Liver (tissue), 9 donors: ENCODE data around the gene PKD1. TPM values are rescaled to one million over a fixed set of nuclear protein-coding genes. Genes with fewer than 3 reads are reported as not detected.

ENCODE experiments used
- DNase-seq: peaks from one replicate; pipeline ENCODE4 v3.0.0-alpha.2; 2017; ENCODE audit warnings: low spot score
- H3K27ac ChIP-seq, 2 donors: one replicate each; pipeline ENCODE4 v1.7.0; 2013; ENCODE audit warnings: inconsistent platforms in 2 of 2, low read length in 2 of 2, control low read depth in 1 of 2, low read depth in 1 of 2, mild to moderate bottlenecking in 1 of 2
- H3K27me3 ChIP-seq, 4 donors: one replicate each; pipeline versions ENCODE4 v1.6.1 to v1.7.0; 2013; ENCODE audit warnings: low read length in 3 of 4, inconsistent platforms in 1 of 4, mild to moderate bottlenecking in 1 of 4, moderate library complexity in 1 of 4; ENCODE audit not compliant: control insufficient read depth in 4 of 4, insufficient read depth in 4 of 4
- H3K36me3 ChIP-seq, 4 donors: one replicate each; pipeline versions ENCODE4 v1.6.1 to v1.7.0; 2013; ENCODE audit warnings: low read length in 3 of 4, mild to moderate bottlenecking in 3 of 4, low read depth in 1 of 4, moderate library complexity in 1 of 4; ENCODE audit not compliant: control insufficient read depth in 4 of 4, insufficient read depth in 3 of 4
- H3K4me1 ChIP-seq, 4 donors: one replicate each; pipeline versions ENCODE4 v1.6.1 to v1.7.0; 2013; ENCODE audit warnings: low read length in 3 of 4, mild to moderate bottlenecking in 3 of 4, moderate library complexity in 1 of 4; ENCODE audit not compliant: control insufficient read depth in 4 of 4, insufficient read depth in 4 of 4
- H3K4me3 ChIP-seq, 3 donors: one replicate each; pipeline versions ENCODE4 v1.6.1 to v1.7.0; 2013; ENCODE audit warnings: low read length in 3 of 3, control low read depth in 1 of 3, low read depth in 1 of 3, mild to moderate bottlenecking in 1 of 3
- H3K9ac ChIP-seq, 2 donors: one replicate each; pipeline ENCODE4 v1.7.0; 2013; ENCODE audit warnings: low read length in 2 of 2, mild to moderate bottlenecking in 2 of 2, moderate library complexity in 2 of 2, control low read depth in 1 of 2, low read depth in 1 of 2
- H3K9me3 ChIP-seq, 4 donors: one replicate each; pipeline versions ENCODE4 v1.6.1 to v1.7.0; 2013; ENCODE audit warnings: low read length in 3 of 4; ENCODE audit not compliant: control insufficient read depth in 4 of 4
- EGR1 ChIP-seq, 2 donors: IDR thresholded peaks; 2 replicates each; pipeline ENCODE4 v1.6.1; 2016 to 2018; ENCODE audit warnings: antibody characterized with exemption in 2 of 2, low read depth in 2 of 2
- FOXA1 ChIP-seq: IDR thresholded peaks from 2 replicates; pipeline ENCODE4 v1.6.1; 2016; ENCODE audit warnings: antibody characterized with exemption
- FOXA2 ChIP-seq: IDR thresholded peaks from 2 replicates; pipeline ENCODE4 v1.6.1; 2016; ENCODE audit warnings: antibody characterized with exemption
- GABPA ChIP-seq, 2 donors: IDR thresholded peaks in 1 of 2; conservative IDR thresholded peaks in 1 of 2; 2 replicates each; pipeline ENCODE4 v1.6.1; 2016; ENCODE audit warnings: antibody characterized with exemption in 2 of 2, mild to moderate bottlenecking in 1 of 2, moderate library complexity in 1 of 2
- HNF4A ChIP-seq, 2 donors: conservative IDR thresholded peaks; 2 replicates each; pipeline ENCODE4 v1.6.1; 2016; ENCODE audit warnings: antibody characterized with exemption in 2 of 2, mild to moderate bottlenecking in 2 of 2
- HNF4G ChIP-seq: IDR thresholded peaks from 2 replicates; pipeline ENCODE4 v1.6.1; 2016; ENCODE audit warnings: antibody characterized with exemption
- JUND ChIP-seq, 2 donors: IDR thresholded peaks; 2 replicates each; pipeline ENCODE4 v1.6.1; 2016; ENCODE audit warnings: antibody characterized with exemption in 2 of 2
- NR2F2 ChIP-seq: IDR thresholded peaks from 2 replicates; pipeline ENCODE4 v1.6.1; 2016; ENCODE audit warnings: antibody characterized with exemption
- RAD21 ChIP-seq, 2 donors: IDR thresholded peaks; 2 replicates each; pipeline ENCODE4 v1.6.1; 2016; ENCODE audit warnings: antibody characterized with exemption in 2 of 2, mild to moderate bottlenecking in 2 of 2
- REST ChIP-seq: IDR thresholded peaks from 2 replicates; pipeline ENCODE4 v1.6.1; 2016; ENCODE audit warnings: antibody characterized with exemption, mild to moderate bottlenecking
- RXRA ChIP-seq, 2 donors: IDR thresholded peaks; 2 replicates each; pipeline ENCODE4 v1.6.1; 2017 to 2018; ENCODE audit warnings: antibody characterized with exemption in 2 of 2, mild to moderate bottlenecking in 1 of 2
- SP1 ChIP-seq: IDR thresholded peaks from 2 replicates; pipeline ENCODE4 v1.6.1; 2018; ENCODE audit warnings: antibody characterized with exemption, mild to moderate bottlenecking
- TAF1 ChIP-seq: conservative IDR thresholded peaks from 2 replicates; pipeline ENCODE4 v1.6.1; 2016; ENCODE audit warnings: antibody characterized with exemption, mild to moderate bottlenecking
- WGBS: extraction: QIAGEN DNeasy Blood & Tissue Kit; methylation state at CpG from one replicate; pipeline ENCODE4 v1.1.7; 2013; 5-methylcytosine and 5-hydroxymethylcytosine counted together
- polyA plus RNA-seq, 2 donors: library from polyadenylated mRNA; stranded (reverse) in 1 of 2; unstranded in 1 of 2; fragments of 200-250 nt in 1 of 2; fragments of >200 nt in 1 of 2; fragmentation: Nextera tagmentation in 1 of 2; extraction: Ambion mirVana in 1 of 2; gene quantifications; one replicate each; pipeline versions ENCODE4 v1.2.1 to v1.2.3, GENCODE V29; 2013 to 2015
- total RNA-seq, 2 donors: library from RNA; depleted of rRNA; stranded (reverse); fragments of >200 nt; gene quantifications; one replicate each; pipeline ENCODE4 v1.2.3, GENCODE V29; 2014
- TF ChIP-seq, protein P1 (sequence below): fragments of 150-350 bp; IDR thresholded peaks from 2 replicates; pipeline ENCODE4 v1.5.1; 2017; ENCODE audit warnings: improper control_type of control experiment, low read depth, low read length; ENCODE audit not compliant: missing input control
- TF ChIP-seq, protein P2 (sequence below): IDR thresholded peaks from 2 replicates; pipeline ENCODE4 v1.6.1; 2016; ENCODE audit warnings: antibody characterized with exemption
- donor health status: healthy.
- donor health status: healthy.
- donor health status: healthy.
- donor health status: healthy.
- donor health status: healthy.

PKD1 gene
- total and polyA plus RNA-seq, 4 donors: 8.0 to 58.4 (median 25.6) TPM

- TF ChIP-seq EGR1 (IDR thresholded peaks at IDR 0.05; ENCODE audit: low read depth in 2 of 2): no peak
- no peak for TF ChIP-seq HNF4G
- TF ChIP-seq RXRA (IDR thresholded peaks at IDR 0.05): no peak
- TF ChIP-seq SP1: no peak
- Histone ChIP-seq H3K36me3 (peaks cover 9 to 57% (median 20%) of the 10 kb centered on the region in 4 donors), H3K9me3 (no peaks in the 10 kb centered on the region), H3K27ac (no peak overlapping the region), H3K9ac (no peak overlapping the region), H3K4me3 (no peak overlapping the region), H3K4me1 (peaks cover 0 to 7% (median 4%) of the 10 kb centered on the region in 4 donors), H3K27me3 (no peaks in the 10 kb centered on the region)
- WGBS: 95% methylated on average over 18 of the region's 18 CpGs
- DNase-seq: no peak
Observed at GRCh38 chr16:2061023-2061422, 74.7 kb downstream of the PKD1 start.

- peaks cover 6 to 50% (median 15%) of the 10 kb centered on the region in 4 donors for H3K36me3 ChIP-seq
- H3K27me3 ChIP-seq: no peaks in the 10 kb centered on the region
- WGBS: 93% methylated on average over 17 of the region's 17 CpGs
- H3K4me1 ChIP-seq: peaks cover 2 to 10% (median 6%) of the 10 kb centered on the region in 4 donors
- TF ChIP-seq FOXA1 (no peak), HNF4A (conservative IDR thresholded peaks at IDR 0.05) (no peak), FOXA2 (no peak), NR2F2 (no peak), TAF1 (no peak), HNF4G (no peak), JUND (IDR thresholded peaks at IDR 0.05) (no peak)
- TF ChIP-seq, protein P1, sequence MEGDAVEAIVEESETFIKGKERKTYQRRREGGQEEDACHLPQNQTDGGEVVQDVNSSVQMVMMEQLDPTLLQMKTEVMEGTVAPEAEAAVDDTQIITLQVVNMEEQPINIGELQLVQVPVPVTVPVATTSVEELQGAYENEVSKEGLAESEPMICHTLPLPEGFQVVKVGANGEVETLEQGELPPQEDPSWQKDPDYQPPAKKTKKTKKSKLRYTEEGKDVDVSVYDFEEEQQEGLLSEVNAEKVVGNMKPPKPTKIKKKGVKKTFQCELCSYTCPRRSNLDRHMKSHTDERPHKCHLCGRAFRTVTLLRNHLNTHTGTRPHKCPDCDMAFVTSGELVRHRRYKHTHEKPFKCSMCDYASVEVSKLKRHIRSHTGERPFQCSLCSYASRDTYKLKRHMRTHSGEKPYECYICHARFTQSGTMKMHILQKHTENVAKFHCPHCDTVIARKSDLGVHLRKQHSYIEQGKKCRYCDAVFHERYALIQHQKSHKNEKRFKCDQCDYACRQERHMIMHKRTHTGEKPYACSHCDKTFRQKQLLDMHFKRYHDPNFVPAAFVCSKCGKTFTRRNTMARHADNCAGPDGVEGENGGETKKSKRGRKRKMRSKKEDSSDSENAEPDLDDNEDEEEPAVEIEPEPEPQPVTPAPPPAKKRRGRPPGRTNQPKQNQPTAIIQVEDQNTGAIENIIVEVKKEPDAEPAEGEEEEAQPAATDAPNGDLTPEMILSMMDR: no peak
- TF ChIP-seq, protein P2, sequence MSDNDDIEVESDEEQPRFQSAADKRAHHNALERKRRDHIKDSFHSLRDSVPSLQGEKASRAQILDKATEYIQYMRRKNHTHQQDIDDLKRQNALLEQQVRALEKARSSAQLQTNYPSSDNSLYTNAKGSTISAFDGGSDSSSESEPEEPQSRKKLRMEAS: no peak
- no peak overlapping the region for H3K4me3 ChIP-seq
- H3K9ac ChIP-seq: no peak overlapping the region
- H3K9me3 ChIP-seq: no peaks in the 10 kb centered on the region
- no peak overlapping the region for H3K27ac ChIP-seq
- no peak for DNase-seq
Observed at GRCh38 chr16:2060346-2060745, 75.4 kb downstream of the PKD1 start.

DNA sequence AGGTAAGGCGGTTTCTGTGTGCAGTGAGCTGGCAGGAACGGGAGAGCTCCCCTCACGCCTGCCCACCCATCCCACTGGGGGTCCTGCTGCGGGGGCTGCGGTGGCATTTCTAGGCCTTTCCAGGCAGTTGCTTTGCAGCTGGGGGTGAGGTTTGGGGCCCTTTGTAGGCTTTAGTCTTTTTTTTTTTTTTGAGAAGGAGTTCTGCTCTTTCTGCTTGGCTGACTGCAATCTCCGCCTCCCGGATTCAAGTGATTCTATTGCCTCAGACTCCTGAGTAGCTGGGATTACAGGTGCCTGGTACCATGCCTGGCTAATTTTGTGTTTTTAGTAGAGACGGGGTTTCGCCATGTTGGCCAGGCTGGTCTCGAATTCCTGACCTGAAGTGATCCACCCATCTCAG is 76.8 kb downstream of the PKD1 start:
- TF ChIP-seq HNF4A (conservative IDR thresholded peaks at IDR 0.05): no peak
- no peak overlapping the region for H3K9ac ChIP-seq
- WGBS: 99% methylated on average over 10 of the region's 10 CpGs
- H3K9me3 ChIP-seq: no peaks in the 10 kb centered on the region
- H3K27ac ChIP-seq: no peak overlapping the region
- no peak for DNase-seq
- peaks cover 6 to 53% (median 18%) of the 10 kb centered on the region in 4 donors for H3K36me3 ChIP-seq
- no peaks in the 10 kb centered on the region for H3K27me3 ChIP-seq
- peaks cover 0 to 4% (median 3%) of the 10 kb centered on the region in 4 donors for H3K4me1 ChIP-seq
- H3K4me3 ChIP-seq: no peak overlapping the region

DNA sequence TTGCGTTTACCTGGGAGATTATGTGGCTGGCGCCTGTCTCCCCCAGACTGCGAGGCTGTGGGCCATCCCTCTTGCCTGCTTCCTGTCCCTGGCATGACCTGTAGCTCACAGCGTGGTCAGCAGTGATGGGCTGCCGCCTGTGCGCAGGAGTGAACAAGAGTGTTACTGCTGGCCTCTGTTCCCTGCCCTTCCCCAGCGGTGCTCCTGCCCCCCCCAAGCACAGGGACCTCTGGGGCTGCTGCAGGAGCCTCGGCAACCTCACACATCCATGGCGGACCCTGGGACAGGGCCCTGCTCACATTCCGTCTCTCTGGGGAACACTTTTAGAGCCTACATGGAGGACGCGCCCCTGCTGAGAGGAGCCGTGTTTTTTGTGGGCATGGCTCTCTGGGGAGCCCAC is 77.3 kb downstream of the PKD1 start:
- DNase-seq: no peak
- H3K27me3 ChIP-seq: no peaks in the 10 kb centered on the region
- peaks cover 0 to 4% (median 3%) of the 10 kb centered on the region in 4 donors for H3K4me1 ChIP-seq
- H3K27ac ChIP-seq: no peak overlapping the region
- WGBS: 92% methylated on average over 13 of the region's 13 CpGs
- no peaks in the 10 kb centered on the region for H3K9me3 ChIP-seq
- H3K36me3 ChIP-seq: peaks cover 8 to 53% (median 20%) of the 10 kb centered on the region in 4 donors
- H3K9ac ChIP-seq: no peak overlapping the region
- H3K4me3 ChIP-seq: no peak overlapping the region
- TF ChIP-seq JUND (IDR thresholded peaks at IDR 0.05) (no peak), TAF1 (no peak), REST (no peak), EGR1 (IDR thresholded peaks at IDR 0.05; ENCODE audit: low read depth in 2 of 2) (no peak), FOXA2 (no peak), RXRA (IDR thresholded peaks at IDR 0.05) (no peak), HNF4A (conservative IDR thresholded peaks at IDR 0.05) (no peak), RAD21 (IDR thresholded peaks at IDR 0.05) (no peak), GABPA (IDR thresholded peaks at IDR 0.05 in 1 of 2, conservative IDR thresholded peaks at IDR 0.05 in 1 of 2) (no peak)
- TF ChIP-seq, protein P1: no peak
